ENCODE measurements around the gene CNTNAP2. TPM values are rescaled to one million over a fixed set of nuclear protein-coding genes. Genes with fewer than 3 reads are reported as not detected.

Gene CNTNAP2
- total RNA-seq, 1 experiment from 2014 or later, result 0.03 TPM

GRCh38 chr7:148435715-148436114 lies 2319.1 kb downstream of the CNTNAP2 start:
- Histone ChIP-seq H3K9me3 (ENCODE audit: control insufficient read depth, insufficient read depth, low read depth, low read length) (no peaks in the 10 kb centered on the region), H3K36me3 (ENCODE audit: control insufficient read depth, insufficient read depth, low read length) (no peaks in the 10 kb centered on the region), H3K27ac (ENCODE audit: low read length) (no peak overlapping the region), H3K4me3 (ENCODE audit: low read depth in 2 of 2, low read length in 2 of 2) (no peak overlapping the region), H3K4me1 (ENCODE audit: control insufficient read depth, insufficient read depth, low read length) (no peaks in the 10 kb centered on the region), H3K27me3 (ENCODE audit: control insufficient read depth, insufficient read depth, low read length) (peaks cover 4% of the 10 kb centered on the region; the same call in 1 of the 2 replicates)
- TF ChIP-seq SIN3A (IDR thresholded peaks at IDR 0.05; ENCODE audit: borderline replicate concordance, insufficient read depth, low read depth, low read length) (no peak), TCF7L2 (IDR thresholded peaks at IDR 0.05; ENCODE audit: low read depth, low read length) (no peak), CTCF (IDR thresholded peaks at IDR 0.05) (no peak)
- TF ChIP-seq, protein P1, sequence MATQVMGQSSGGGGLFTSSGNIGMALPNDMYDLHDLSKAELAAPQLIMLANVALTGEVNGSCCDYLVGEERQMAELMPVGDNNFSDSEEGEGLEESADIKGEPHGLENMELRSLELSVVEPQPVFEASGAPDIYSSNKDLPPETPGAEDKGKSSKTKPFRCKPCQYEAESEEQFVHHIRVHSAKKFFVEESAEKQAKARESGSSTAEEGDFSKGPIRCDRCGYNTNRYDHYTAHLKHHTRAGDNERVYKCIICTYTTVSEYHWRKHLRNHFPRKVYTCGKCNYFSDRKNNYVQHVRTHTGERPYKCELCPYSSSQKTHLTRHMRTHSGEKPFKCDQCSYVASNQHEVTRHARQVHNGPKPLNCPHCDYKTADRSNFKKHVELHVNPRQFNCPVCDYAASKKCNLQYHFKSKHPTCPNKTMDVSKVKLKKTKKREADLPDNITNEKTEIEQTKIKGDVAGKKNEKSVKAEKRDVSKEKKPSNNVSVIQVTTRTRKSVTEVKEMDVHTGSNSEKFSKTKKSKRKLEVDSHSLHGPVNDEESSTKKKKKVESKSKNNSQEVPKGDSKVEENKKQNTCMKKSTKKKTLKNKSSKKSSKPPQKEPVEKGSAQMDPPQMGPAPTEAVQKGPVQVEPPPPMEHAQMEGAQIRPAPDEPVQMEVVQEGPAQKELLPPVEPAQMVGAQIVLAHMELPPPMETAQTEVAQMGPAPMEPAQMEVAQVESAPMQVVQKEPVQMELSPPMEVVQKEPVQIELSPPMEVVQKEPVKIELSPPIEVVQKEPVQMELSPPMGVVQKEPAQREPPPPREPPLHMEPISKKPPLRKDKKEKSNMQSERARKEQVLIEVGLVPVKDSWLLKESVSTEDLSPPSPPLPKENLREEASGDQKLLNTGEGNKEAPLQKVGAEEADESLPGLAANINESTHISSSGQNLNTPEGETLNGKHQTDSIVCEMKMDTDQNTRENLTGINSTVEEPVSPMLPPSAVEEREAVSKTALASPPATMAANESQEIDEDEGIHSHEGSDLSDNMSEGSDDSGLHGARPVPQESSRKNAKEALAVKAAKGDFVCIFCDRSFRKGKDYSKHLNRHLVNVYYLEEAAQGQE (IDR thresholded peaks at IDR 0.05; ENCODE audit: insufficient read depth in 1 of 2, low read depth in 2 of 2, low read length in 1 of 2), result no peak
- no TSS peak for BruUV-seq (replicated peaks)
- ATAC-seq, result no peak
- POLR2A ChIA-PET, result no interaction called here
- no peak for DNase-seq (ENCODE audit: low read depth, low spot score)
- CTCF ChIA-PET, result no interaction called here
- in situ Hi-C loops (cut with HindIII; ENCODE audit: low pct_unique_long_range_greater_than_20kb, low sequenced_read_pairs), result no loop called here
- intact Hi-C loops (cut with micrococcal nuclease; ENCODE audit: unreplicated experiment), result no loop called here

DNA sequence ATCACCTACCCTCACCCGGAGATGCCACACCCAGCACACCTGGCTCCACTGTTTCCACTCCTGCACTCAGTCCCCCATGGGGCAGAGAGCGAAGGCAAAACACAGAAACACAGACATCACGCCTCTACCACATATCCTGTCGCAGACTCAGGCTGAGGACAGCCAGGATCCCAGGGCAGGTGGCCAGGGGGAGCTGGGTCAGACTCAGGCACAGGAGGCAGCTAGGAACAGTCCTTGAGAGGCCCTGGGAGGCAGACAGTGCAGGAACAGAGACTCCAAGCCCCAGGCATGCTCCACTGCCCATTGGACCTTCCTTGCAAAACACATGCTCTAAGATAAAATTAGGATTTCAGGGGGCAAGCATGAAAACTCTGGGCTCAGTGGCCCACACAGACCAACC lies 2319.5 kb downstream of the CNTNAP2 start:
- no peaks in the 10 kb centered on the region for H3K9me3 ChIP-seq (ENCODE audit: control insufficient read depth, insufficient read depth, low read depth, low read length)
- POLR2A ChIA-PET, result no interaction called here
- CTCF ChIA-PET, result no interaction called here
- in situ Hi-C loops (cut with HindIII; ENCODE audit: low pct_unique_long_range_greater_than_20kb, low sequenced_read_pairs) (no loop called here), intact Hi-C loops (cut with micrococcal nuclease; ENCODE audit: unreplicated experiment) (no loop called here)
- H3K27me3 ChIP-seq (ENCODE audit: control insufficient read depth, insufficient read depth, low read length), result peaks cover 4% of the 10 kb centered on the region; the same call in 1 of the 2 replicates
- TF ChIP-seq POLR2AphosphoS5 (IDR thresholded peaks at IDR 0.05; ENCODE audit: low read depth, low read length) (no peak), SIN3A (IDR thresholded peaks at IDR 0.05; ENCODE audit: borderline replicate concordance, insufficient read depth, low read depth, low read length) (no peak), CTCF (IDR thresholded peaks at IDR 0.05) (no peak)
- TF ChIP-seq, protein P1 (IDR thresholded peaks at IDR 0.05; ENCODE audit: insufficient read depth in 1 of 2, low read depth in 2 of 2, low read length in 1 of 2), result no peak
- no peaks in the 10 kb centered on the region for H3K36me3 ChIP-seq (ENCODE audit: control insufficient read depth, insufficient read depth, low read length)
- ATAC-seq (no peak), DNase-seq (ENCODE audit: low read depth, low spot score) (no peak)
- H3K27ac ChIP-seq (ENCODE audit: low read length), result no peak overlapping the region
- H3K4me3 ChIP-seq (ENCODE audit: low read depth in 2 of 2, low read length in 2 of 2), result no peak overlapping the region
- H3K4me1 ChIP-seq (ENCODE audit: control insufficient read depth, insufficient read depth, low read length), result no peaks in the 10 kb centered on the region
- no TSS peak for BruUV-seq (replicated peaks)
